BJ (cell line): ENCODE results near the gene CARS2. TPM values are rescaled to one million over a fixed set of nuclear protein-coding genes. Genes with fewer than 3 reads are reported as not detected.
"Not testable (repeated sequence)": the region's sequence is repeated elsewhere in the genome, so short reads cannot be mapped to it uniquely, and the experiment has no call there.

Experiments used
- CTCF ChIA-PET: fragments of 350-600 bp; formaldehyde crosslinking; extraction: SDS; loops from one replicate; lab custom pipeline; 2021; ENCODE audit warnings: antibody characterized with exemption, inconsistent platforms; lab: Yijun Ruan, JAX
- POLR2A ChIA-PET: fragments of 300-600 bp; sonication (Branson Sonifier 250); formaldehyde crosslinking; extraction: SDS; loops from one replicate; lab custom pipeline; 2021; ENCODE audit warnings: antibody characterized with exemption; lab: Charles Lee
- DNase-seq: peaks from one replicate; pipeline ENCODE4 v3.0.0-alpha.2; 2011; ENCODE audit warnings: low read depth
- H3K27me3 ChIP-seq: 2 replicates; pipeline ENCODE4 v1.6.0; 2011; ENCODE audit warnings: low read length; ENCODE audit not compliant: control insufficient read depth, insufficient read depth
- H3K36me3 ChIP-seq: 2 replicates; pipeline ENCODE4 v1.5.1; 2011; ENCODE audit warnings: low read length; ENCODE audit not compliant: control insufficient read depth, insufficient read depth
- H3K4me3 ChIP-seq: 2 replicates; pipeline ENCODE4 v1.5.1; 2011; ENCODE audit warnings: low read depth, mild to moderate bottlenecking, control low read depth, low read length
- polyA plus RNA-seq: library from polyadenylated mRNA; depleted of rRNA; stranded (reverse); fragments of >200 nt; gene quantifications from 2 replicates; pipeline ENCODE4 v1.2.3, GENCODE V29; 2011
- TF ChIP-seq, protein P1 (sequence below): IDR thresholded peaks from 2 replicates; pipeline ENCODE4 v1.5.1; 2011; ENCODE audit warnings: low read depth, mild to moderate bottlenecking, control low read depth, inconsistent platforms, low read length, moderate library complexity; ENCODE audit not compliant: insufficient read depth

Gene CARS2
- polyA plus RNA-seq, 1 experiment: 76.8 TPM

GRCh38 chr13:110607675-110608224 is 98.2 kb downstream of the CARS2 start:
- Histone ChIP-seq H3K27me3 (no peaks in the 10 kb centered on the region), H3K36me3 (no peaks in the 10 kb centered on the region), H3K4me3 (no peak overlapping the region)
- no peak for DNase-seq
- ChIA-PET POLR2A (no interaction called here), CTCF (interaction anchor here (3.2 kb wide), 1 partner anchor 14 kb away, joined by 15 read pairs; no protein-coding TSS in a partner anchor)
- TF ChIP-seq, protein P1, sequence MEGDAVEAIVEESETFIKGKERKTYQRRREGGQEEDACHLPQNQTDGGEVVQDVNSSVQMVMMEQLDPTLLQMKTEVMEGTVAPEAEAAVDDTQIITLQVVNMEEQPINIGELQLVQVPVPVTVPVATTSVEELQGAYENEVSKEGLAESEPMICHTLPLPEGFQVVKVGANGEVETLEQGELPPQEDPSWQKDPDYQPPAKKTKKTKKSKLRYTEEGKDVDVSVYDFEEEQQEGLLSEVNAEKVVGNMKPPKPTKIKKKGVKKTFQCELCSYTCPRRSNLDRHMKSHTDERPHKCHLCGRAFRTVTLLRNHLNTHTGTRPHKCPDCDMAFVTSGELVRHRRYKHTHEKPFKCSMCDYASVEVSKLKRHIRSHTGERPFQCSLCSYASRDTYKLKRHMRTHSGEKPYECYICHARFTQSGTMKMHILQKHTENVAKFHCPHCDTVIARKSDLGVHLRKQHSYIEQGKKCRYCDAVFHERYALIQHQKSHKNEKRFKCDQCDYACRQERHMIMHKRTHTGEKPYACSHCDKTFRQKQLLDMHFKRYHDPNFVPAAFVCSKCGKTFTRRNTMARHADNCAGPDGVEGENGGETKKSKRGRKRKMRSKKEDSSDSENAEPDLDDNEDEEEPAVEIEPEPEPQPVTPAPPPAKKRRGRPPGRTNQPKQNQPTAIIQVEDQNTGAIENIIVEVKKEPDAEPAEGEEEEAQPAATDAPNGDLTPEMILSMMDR: no peak

- POLR2A ChIA-PET, H3K36me3 ChIP-seq, CTCF ChIA-PET, DNase-seq, H3K4me3 ChIP-seq, H3K27me3 ChIP-seq: not testable (repeated sequence)
These were observed 99.6 kb downstream of the CARS2 start for GRCh38 chr13:110606281-110606680.

GRCh38 chr13:110605132-110605531 is 100.8 kb downstream of the CARS2 start:
- DNase-seq: no peak
- CTCF ChIA-PET: no interaction called here
- H3K4me3 ChIP-seq: no peak overlapping the region
- TF ChIP-seq, protein P1: no peak
- no peaks in the 10 kb centered on the region for H3K27me3 ChIP-seq
- H3K36me3 ChIP-seq: no peaks in the 10 kb centered on the region
- POLR2A ChIA-PET: no interaction called here

GRCh38 chr13:110600980-110601379 is 104.9 kb downstream of the CARS2 start:
- CTCF ChIA-PET: interaction anchor here (1.0 to 1.8 kb wide), 2 partner anchors 8 to 9 kb away, joined by 3 to 4 read pairs; no protein-coding TSS in a partner anchor
- Histone ChIP-seq H3K36me3 (no peaks in the 10 kb centered on the region), H3K27me3 (no peaks in the 10 kb centered on the region), H3K4me3 (no peak overlapping the region)
- POLR2A ChIA-PET: no interaction called here
- no peak for DNase-seq
- TF ChIP-seq, protein P1: no peak

DNA sequence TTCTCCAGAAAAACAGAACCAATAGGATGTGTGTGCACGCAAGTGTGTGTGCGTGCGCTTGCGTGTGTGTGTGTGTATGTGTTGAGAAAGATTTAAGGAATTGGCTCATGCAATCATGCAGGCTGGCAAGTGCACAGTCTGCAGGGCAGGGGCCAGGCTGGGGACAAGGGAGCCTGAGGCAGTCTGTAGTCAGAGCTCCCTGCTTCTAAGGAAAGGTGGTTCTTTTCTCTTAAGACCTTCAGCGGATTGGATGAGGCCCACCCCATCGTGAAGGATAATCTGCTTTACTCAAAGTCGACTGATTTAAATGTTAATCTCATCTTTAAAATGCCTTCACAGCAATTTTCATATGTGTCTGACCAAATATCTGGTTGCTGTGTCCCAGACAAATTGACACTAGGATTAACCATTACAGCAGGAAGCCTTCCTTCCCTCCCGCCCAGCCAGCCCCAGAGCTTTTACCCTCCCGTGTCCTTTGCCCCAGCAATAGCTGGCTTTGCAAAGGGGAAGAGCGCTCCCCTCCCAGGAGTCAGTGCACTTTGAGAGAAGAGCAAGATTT is 105.6 kb downstream of the CARS2 start:
- CTCF ChIA-PET: interaction anchor here (1.8 kb wide), 1 partner anchor 9 kb away, joined by 4 read pairs; no protein-coding TSS in a partner anchor
- no peaks in the 10 kb centered on the region for H3K27me3 ChIP-seq
- no peak for DNase-seq
- TF ChIP-seq, protein P1: no peak
- H3K4me3 ChIP-seq: no peak overlapping the region
- POLR2A ChIA-PET: no interaction called here
- H3K36me3 ChIP-seq: no peaks in the 10 kb centered on the region
